Neural cell (in vitro differentiated cells): ENCODE measurements around the gene NBPF3. TPM values are rescaled to one million over a fixed set of nuclear protein-coding genes. Genes with fewer than 3 reads are reported as not detected.
"Not testable (repeated sequence)": the region's sequence is repeated elsewhere in the genome, so short reads cannot be mapped to it uniquely, and the experiment has no call there.

Source experiments
- H2AFZ ChIP-seq: fragments of 200-600, 300-800 bp; sonication (generic), shearing (Covaris generic); 2 replicates; pipeline ENCODE4 v1.6.0; 2014; ENCODE audit warnings: low read depth, mild to moderate bottlenecking, antibody characterized with exemption, low read length, moderate library complexity
- H3F3A ChIP-seq: fragments of 200-600 bp; shearing (Covaris generic); 2 replicates; pipeline ENCODE4 v1.6.1; 2016; ENCODE audit warnings: mild to moderate bottlenecking, moderate library complexity, mixed read lengths, antibody characterized with exemption, low read length; ENCODE audit not compliant: insufficient read depth, poor library complexity, severe bottlenecking
- H3K27ac ChIP-seq: fragments of 200-600, 300-800 bp; sonication (generic), shearing (Covaris generic); 2 replicates; pipeline ENCODE4 v1.5.1; 2014; ENCODE audit warnings: mild to moderate bottlenecking, low read length, moderate library complexity
- H3K27me3 ChIP-seq: fragments of 300-800, 200-600 bp; sonication (generic), shearing (Covaris generic); 2 replicates; pipeline ENCODE4 v1.6.0; 2014; ENCODE audit warnings: mild to moderate bottlenecking, low read depth, low read length, moderate library complexity; ENCODE audit not compliant: insufficient read depth
- H3K36me3 ChIP-seq: fragments of 300-800, 200-600 bp; sonication (generic), shearing (Covaris generic); 2 replicates; pipeline ENCODE4 v1.5.1; 2014; ENCODE audit warnings: mild to moderate bottlenecking, antibody characterized with exemption, low read length, moderate library complexity; ENCODE audit not compliant: insufficient read depth
- H3K4me2 ChIP-seq: fragments of 300-800, 200-600 bp; sonication (generic), shearing (Covaris generic); 2 replicates; pipeline ENCODE4 v1.6.0; 2014; ENCODE audit warnings: mild to moderate bottlenecking, low read length
- H3K4me3 ChIP-seq: fragments of 300-800, 200-600 bp; sonication (generic), shearing (Covaris generic); 2 replicates; pipeline ENCODE4 v1.5.1; 2014; ENCODE audit warnings: mild to moderate bottlenecking, low read length, moderate library complexity
- H3K79me2 ChIP-seq: fragments of 200-600 bp; shearing (Covaris generic); replicated peaks from 2 replicates; pipeline ENCODE4 v1.6.0; 2014; ENCODE audit warnings: mild to moderate bottlenecking, low read length, moderate library complexity; ENCODE audit not compliant: insufficient read depth
- H3K9ac ChIP-seq: fragments of 300-800, 200-600 bp; sonication (generic), shearing (Covaris generic); 2 replicates; pipeline ENCODE4 v1.6.1; 2016; ENCODE audit warnings: mild to moderate bottlenecking, low read length, mixed read lengths
- H3K9me2 ChIP-seq: fragments of 200-600 bp; shearing (Covaris generic); 2 replicates; pipeline ENCODE4 v1.6.1; 2016; ENCODE audit warnings: mild to moderate bottlenecking, low read length, mixed read lengths; ENCODE audit not compliant: insufficient read depth
- H3K9me3 ChIP-seq: fragments of 200-600, 300-800 bp; sonication (generic), shearing (Covaris generic); 2 replicates; pipeline ENCODE4 v1.6.1; 2016; ENCODE audit warnings: mild to moderate bottlenecking, mixed run types, low read length, moderate library complexity, mixed read lengths
- H4K20me1 ChIP-seq: fragments of 200-600 bp; shearing (Covaris generic); 2 replicates; pipeline ENCODE4 v1.6.1; 2016; ENCODE audit warnings: mild to moderate bottlenecking, mixed run types; ENCODE audit not compliant: insufficient read depth
- CTCF ChIP-seq: fragments of 450-650 bp; IDR thresholded peaks from 2 replicates; pipeline ENCODE4 v1.5.1; 2014; ENCODE audit warnings: antibody characterized with exemption, mild to moderate bottlenecking, moderate library complexity; ENCODE audit not compliant: poor library complexity, severe bottlenecking
- EP300 ChIP-seq: fragments of 450-650 bp; conservative IDR thresholded peaks from 2 replicates; pipeline ENCODE4 v1.6.1; 2014; ENCODE audit warnings: antibody characterized with exemption, mild to moderate bottlenecking, moderate library complexity; ENCODE audit not compliant: poor library complexity, severe bottlenecking
- EZH2 ChIP-seq: fragments of 200-600, 300-800 bp; shearing (Covaris generic), sonication (generic); IDR thresholded peaks from 2 replicates; pipeline ENCODE4 v1.6.1; 2014; ENCODE audit warnings: antibody characterized with exemption, low read length, borderline replicate concordance, mild to moderate bottlenecking; ENCODE audit not compliant: insufficient read depth, poor library complexity, severe bottlenecking
- MXI1 ChIP-seq: fragments of 450-650 bp; conservative IDR thresholded peaks from 2 replicates; pipeline ENCODE4 v1.6.1; 2014; ENCODE audit warnings: antibody characterized with exemption, mild to moderate bottlenecking; ENCODE audit not compliant: poor library complexity, severe bottlenecking
- POLR2AphosphoS5 ChIP-seq: IDR thresholded peaks from 2 replicates; pipeline ENCODE4 v1.6.1; 2012
- RAD21 ChIP-seq: fragments of 450-650 bp; conservative IDR thresholded peaks from 2 replicates; pipeline ENCODE4 v1.6.1; 2014; ENCODE audit warnings: antibody characterized with exemption, mild to moderate bottlenecking, moderate library complexity
- SMC3 ChIP-seq: fragments of 450-650 bp; conservative IDR thresholded peaks from 2 replicates; pipeline ENCODE4 v1.6.1; 2014; ENCODE audit warnings: antibody characterized with exemption, mild to moderate bottlenecking, moderate library complexity; ENCODE audit not compliant: poor library complexity
- TAF1 ChIP-seq: IDR thresholded peaks from 2 replicates; pipeline ENCODE4 v1.6.1; 2012; ENCODE audit warnings: low read depth
- polyA plus RNA-seq: library from polyadenylated mRNA; depleted of rRNA; stranded (reverse); fragments of >200 nt; gene quantifications from 2 replicates; pipeline ENCODE4 v1.2.3, GENCODE V29; 2014
- TF ChIP-seq, protein P1 (sequence below): IDR thresholded peaks from 2 replicates; pipeline ENCODE4 v1.6.1; 2012; ENCODE audit warnings: borderline replicate concordance

NBPF3 gene
- polyA plus RNA-seq, 1 donor from 2014 or later = 14.4 TPM

DNA sequence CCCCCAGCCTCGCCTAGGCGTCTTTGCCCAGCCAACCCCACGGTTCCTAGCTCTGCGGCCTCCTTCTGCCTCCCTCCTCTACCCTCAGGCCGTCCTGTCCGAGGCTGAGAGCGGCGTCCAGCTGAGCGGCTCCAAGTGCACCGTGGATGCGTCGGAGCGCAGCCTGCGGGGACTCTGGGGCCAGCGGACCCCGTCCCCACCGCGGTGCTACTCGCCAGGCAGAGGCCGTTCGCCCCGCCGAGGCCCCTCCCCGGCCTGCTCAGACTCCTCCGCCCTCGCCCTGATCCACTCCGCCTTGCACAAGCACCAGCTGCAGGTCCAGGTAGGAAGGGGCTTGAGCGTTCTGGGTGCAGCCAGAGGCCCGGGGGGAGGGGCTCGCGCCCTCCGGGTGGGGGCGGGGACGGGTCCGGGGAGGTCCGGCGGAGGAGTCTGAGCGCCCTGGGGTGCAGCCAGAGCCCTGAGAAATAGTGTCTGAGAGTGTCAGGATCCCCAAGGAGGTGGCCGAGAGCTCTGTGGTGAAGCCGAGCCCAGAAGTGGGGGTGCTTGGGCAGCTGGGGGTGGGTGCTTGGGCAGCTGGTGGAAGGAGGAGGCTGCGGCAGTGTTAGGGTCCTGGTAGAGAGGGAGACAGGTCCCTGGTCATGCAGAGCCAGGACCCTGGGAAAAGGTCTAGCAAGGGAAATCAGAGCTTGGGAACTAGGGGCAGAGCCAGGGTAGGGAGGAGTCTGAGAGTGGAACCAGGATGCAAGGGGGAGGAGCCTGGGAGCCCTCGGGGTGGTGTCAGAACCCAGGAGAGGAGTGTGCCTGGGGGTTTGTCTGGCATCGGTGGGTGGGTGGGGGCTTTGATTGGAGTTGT lies 3.2 kb upstream of the NBPF3 start:
- no peak overlapping the region for H3K9ac ChIP-seq
- H3K4me2 ChIP-seq = no peak overlapping the region

DNA sequence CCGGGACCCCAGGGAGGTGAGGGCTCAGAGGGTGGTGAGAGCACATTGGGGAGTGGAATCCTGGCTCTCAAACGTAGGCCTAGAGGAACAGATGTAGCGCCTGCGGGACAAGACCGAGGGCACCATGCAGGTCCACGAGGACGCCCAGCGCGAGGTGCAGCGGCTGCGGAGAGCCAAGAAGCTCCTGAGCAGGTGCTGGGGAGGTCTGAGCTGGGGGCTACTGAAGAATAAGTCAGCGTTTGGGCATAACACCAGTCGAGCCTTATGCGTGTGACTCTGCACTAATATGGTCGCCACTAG lies 2.6 kb upstream of the NBPF3 start:
- no peaks in the 10 kb centered on the region for H3K36me3 ChIP-seq
- no peak overlapping the region for H2AFZ ChIP-seq
- H3K4me2 ChIP-seq = no peak overlapping the region
- H3K27me3 ChIP-seq = peaks cover 9% of the 10 kb centered on the region
- H3K9ac ChIP-seq = no peak overlapping the region
- no peaks in the 10 kb centered on the region for H4K20me1 ChIP-seq
- TF ChIP-seq POLR2AphosphoS5 (no peak), TAF1 (no peak), EP300 (no peak), EZH2 (no peak), SMC3 (no peak), RAD21 (no peak), CTCF (no peak), MXI1 (no peak)
- TF ChIP-seq, protein P1, sequence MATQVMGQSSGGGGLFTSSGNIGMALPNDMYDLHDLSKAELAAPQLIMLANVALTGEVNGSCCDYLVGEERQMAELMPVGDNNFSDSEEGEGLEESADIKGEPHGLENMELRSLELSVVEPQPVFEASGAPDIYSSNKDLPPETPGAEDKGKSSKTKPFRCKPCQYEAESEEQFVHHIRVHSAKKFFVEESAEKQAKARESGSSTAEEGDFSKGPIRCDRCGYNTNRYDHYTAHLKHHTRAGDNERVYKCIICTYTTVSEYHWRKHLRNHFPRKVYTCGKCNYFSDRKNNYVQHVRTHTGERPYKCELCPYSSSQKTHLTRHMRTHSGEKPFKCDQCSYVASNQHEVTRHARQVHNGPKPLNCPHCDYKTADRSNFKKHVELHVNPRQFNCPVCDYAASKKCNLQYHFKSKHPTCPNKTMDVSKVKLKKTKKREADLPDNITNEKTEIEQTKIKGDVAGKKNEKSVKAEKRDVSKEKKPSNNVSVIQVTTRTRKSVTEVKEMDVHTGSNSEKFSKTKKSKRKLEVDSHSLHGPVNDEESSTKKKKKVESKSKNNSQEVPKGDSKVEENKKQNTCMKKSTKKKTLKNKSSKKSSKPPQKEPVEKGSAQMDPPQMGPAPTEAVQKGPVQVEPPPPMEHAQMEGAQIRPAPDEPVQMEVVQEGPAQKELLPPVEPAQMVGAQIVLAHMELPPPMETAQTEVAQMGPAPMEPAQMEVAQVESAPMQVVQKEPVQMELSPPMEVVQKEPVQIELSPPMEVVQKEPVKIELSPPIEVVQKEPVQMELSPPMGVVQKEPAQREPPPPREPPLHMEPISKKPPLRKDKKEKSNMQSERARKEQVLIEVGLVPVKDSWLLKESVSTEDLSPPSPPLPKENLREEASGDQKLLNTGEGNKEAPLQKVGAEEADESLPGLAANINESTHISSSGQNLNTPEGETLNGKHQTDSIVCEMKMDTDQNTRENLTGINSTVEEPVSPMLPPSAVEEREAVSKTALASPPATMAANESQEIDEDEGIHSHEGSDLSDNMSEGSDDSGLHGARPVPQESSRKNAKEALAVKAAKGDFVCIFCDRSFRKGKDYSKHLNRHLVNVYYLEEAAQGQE = no peak
- H3K27ac ChIP-seq = no peak overlapping the region
- no peaks in the 10 kb centered on the region for H3K9me2 ChIP-seq
- no peaks in the 10 kb centered on the region for H3F3A ChIP-seq
- no peaks in the 10 kb centered on the region for H3K9me3 ChIP-seq
- H3K4me3 ChIP-seq = no peak overlapping the region
- H3K79me2 ChIP-seq = no peaks in the 10 kb centered on the region

More for the DNA sequence above, 3.2 kb upstream of the NBPF3 start:
- no peaks in the 10 kb centered on the region for H3K36me3 ChIP-seq
- no peaks in the 10 kb centered on the region for H3K9me3 ChIP-seq
- no peaks in the 10 kb centered on the region for H3K79me2 ChIP-seq
- H3K4me3 ChIP-seq = no peak overlapping the region
- H3K27me3 ChIP-seq = peaks cover 9% of the 10 kb centered on the region
- no peak overlapping the region for H2AFZ ChIP-seq
- H3K9me2 ChIP-seq = no peaks in the 10 kb centered on the region
- no peak overlapping the region for H3K27ac ChIP-seq
- no peaks in the 10 kb centered on the region for H3F3A ChIP-seq
- no peaks in the 10 kb centered on the region for H4K20me1 ChIP-seq
- TF ChIP-seq EP300 (no peak), CTCF (no peak)

DNA sequence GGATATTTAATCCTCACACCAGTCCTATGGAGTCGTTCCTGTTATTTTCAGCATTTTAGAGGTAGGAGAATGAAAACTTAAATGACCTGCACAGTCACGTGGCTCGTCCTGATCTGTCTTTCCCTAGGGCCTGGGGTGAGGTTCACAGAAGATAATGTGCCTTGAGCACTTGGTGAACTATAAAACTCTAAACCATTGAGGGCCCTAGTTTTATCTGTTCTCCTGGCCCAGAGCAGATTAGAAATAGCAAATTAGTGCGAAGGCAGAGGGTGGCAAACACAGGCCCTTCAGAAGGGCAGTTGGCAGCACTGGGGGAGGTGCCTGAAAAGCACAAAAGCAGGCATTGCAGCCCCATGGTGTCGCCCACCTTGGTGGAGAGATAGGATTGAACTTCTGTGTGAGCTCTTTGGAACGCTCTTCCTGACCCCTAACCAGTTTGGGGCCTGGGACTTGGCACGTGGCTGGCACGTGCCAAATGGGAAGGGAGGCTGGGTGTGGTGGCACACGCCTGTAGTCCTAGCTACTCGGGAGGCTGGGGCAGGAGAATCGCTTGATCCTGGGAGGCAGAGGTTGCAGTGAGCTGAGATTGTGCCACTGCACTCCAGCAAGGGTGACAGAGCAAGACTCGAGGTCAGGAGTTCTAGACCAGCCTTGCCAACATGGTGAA lies 1.2 kb upstream of the NBPF3 start:
- not testable (repeated sequence) for H3K9ac ChIP-seq, H3K36me3 ChIP-seq, H3K27me3 ChIP-seq, H4K20me1 ChIP-seq, H2AFZ ChIP-seq, H3K9me3 ChIP-seq, H3K9me2 ChIP-seq, H3K4me2 ChIP-seq, H3F3A ChIP-seq, H3K79me2 ChIP-seq, H3K27ac ChIP-seq, H3K4me3 ChIP-seq
